Measurements from ENCODE around the gene SIGLEC1. TPM values are rescaled to one million over a fixed set of nuclear protein-coding genes. Genes with fewer than 3 reads are reported as not detected.

SIGLEC1 gene
- total RNA-seq, 2 experiments from 2014 or later = 0.08 to 0.11 TPM

DNA sequence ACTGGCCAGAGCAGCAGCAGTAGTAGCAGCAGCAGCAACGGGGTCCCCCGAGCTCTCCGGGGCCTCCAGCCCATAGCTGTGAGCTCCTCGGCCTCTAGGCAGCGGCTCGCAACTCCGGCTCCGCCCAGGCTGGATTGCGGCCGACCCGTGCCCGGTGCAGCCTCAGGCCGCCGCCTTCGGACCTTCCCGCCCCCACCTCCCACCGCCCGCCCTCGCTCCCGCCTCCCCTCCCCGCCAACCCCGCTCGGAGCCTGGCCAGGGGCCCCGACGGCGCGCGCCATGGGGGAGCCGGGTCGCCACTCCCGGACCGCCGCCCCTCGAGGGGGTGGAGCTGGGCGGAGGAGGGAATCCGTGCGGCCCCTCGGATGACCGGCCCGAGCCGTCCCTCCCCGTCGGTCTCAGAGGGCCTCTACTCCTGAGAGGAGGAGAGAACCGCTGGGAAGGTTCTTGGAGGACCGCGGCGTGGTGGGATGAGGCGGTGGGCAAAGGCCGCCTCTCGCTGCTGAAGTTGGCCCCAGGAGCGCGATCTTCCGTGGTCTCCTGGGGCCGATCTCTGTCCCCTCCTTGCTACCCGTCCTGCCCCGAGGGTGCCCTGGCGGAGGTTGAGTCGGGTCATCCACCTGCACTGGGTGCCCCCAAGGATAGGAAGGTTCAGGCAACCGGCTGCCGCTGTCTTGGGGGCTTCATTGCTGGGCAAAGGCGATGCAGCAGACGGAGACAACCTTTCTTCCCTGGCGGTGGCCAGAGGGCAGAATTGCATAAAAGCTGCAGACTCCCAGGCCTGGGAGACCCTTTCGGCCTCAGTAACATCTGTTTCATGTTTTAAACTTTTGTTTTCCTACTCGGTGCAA, 30.2 kb downstream of the SIGLEC1 start, which contains the start of gene ADAM33:
Gene ADAM33 (minus strand): TSS at position 80 of the 851 bp plus-strand sequence. CDS start 6 bp downstream, at position 74.
- no peak for DNase-seq
- Histone ChIP-seq H3K4me1 (ENCODE audit: insufficient read depth, low read length) (peaks cover 2% of the 10 kb centered on the region), H3K9me3 (ENCODE audit: control insufficient read depth in 1 of 2, insufficient read depth in 1 of 2, low read length in 2 of 2) (peaks cover 0 to 8% of the 10 kb centered on the region in 2 experiments), H3K27me3 (ENCODE audit: control insufficient read depth in 1 of 2, insufficient read depth in 2 of 2, low read length in 2 of 2) (peaks cover 33 to 38% of the 10 kb centered on the region in 2 experiments), H3K27ac (ENCODE audit: low read depth in 1 of 2, low read length in 2 of 2) (no peak within 1 kb of the TSS), H3K36me3 (ENCODE audit: insufficient read depth, low read length) (no peaks in the 10 kb centered on the region), H3K4me3 (ENCODE audit: low read length) (no peak within 1 kb of the TSS)
- Mint-ChIP-seq H3K27ac (no peak within 1 kb of the TSS), H3K27me3 (peaks cover 66% of the 10 kb centered on the region), H3K4me3 (no peak within 1 kb of the TSS), H3K36me3 (ENCODE audit: low read depth) (no peaks in the 10 kb centered on the region), H3K4me1 (ENCODE audit: low read depth) (no peaks in the 10 kb centered on the region), H3K9me3 (no peaks in the 10 kb centered on the region)
- TF ChIP-seq, protein P1, sequence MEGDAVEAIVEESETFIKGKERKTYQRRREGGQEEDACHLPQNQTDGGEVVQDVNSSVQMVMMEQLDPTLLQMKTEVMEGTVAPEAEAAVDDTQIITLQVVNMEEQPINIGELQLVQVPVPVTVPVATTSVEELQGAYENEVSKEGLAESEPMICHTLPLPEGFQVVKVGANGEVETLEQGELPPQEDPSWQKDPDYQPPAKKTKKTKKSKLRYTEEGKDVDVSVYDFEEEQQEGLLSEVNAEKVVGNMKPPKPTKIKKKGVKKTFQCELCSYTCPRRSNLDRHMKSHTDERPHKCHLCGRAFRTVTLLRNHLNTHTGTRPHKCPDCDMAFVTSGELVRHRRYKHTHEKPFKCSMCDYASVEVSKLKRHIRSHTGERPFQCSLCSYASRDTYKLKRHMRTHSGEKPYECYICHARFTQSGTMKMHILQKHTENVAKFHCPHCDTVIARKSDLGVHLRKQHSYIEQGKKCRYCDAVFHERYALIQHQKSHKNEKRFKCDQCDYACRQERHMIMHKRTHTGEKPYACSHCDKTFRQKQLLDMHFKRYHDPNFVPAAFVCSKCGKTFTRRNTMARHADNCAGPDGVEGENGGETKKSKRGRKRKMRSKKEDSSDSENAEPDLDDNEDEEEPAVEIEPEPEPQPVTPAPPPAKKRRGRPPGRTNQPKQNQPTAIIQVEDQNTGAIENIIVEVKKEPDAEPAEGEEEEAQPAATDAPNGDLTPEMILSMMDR (IDR thresholded peaks at IDR 0.05) = no peak
- CTCF ChIA-PET = no interaction called here
- POLR2A ChIA-PET = no interaction called here
- no peak for ATAC-seq (ENCODE audit: poor library complexity)
- intact Hi-C loops (cut with DNase I, micrococcal nuclease) = no loop called here

DNA sequence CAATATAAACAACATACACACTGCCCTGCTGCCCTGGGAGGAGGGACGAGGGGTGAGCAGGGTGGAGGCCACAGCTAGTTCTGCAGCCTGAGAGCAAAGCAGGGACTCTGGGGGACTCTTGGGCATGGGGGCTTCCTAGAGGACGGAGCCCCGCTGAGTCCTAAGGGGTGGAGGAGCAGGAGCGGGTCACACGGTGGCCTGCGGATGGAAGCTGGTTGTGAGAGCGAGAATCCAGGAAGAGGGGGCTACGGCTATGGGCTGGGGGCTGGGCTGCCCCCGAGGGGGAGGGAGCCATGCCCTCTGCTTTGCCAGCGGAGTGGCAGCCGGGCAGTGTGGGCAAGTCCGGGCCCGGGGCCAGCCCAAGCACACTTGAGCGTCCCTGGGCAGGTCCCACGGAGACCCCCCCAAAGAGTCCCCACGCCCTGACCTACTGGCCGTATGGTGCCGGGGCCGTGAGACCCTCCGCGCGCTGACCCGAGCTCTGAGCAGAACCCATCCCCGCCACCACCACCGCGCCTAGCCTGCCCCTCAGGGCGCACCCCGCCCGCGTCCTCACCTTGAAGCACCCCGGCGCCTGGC, 31.0 kb downstream of the SIGLEC1 start:
- POLR2A ChIA-PET = no interaction called here
- Mint-ChIP-seq H3K4me1 (ENCODE audit: low read depth) (peaks cover 4% of the 10 kb centered on the region), H3K27me3 (peaks cover 66% of the 10 kb centered on the region), H3K4me3 (no peak overlapping the region), H3K27ac (no peak overlapping the region), H3K36me3 (ENCODE audit: low read depth) (no peaks in the 10 kb centered on the region), H3K9me3 (no peaks in the 10 kb centered on the region)
- peaks cover 8% of the 10 kb centered on the region for H3K4me1 ChIP-seq (ENCODE audit: insufficient read depth, low read length)
- CTCF ChIA-PET = no interaction called here
- intact Hi-C loops (cut with DNase I, micrococcal nuclease) = no loop called here
- TF ChIP-seq, protein P1 (IDR thresholded peaks at IDR 0.05) = no peak
- peaks cover 31 to 38% of the 10 kb centered on the region in 2 experiments for H3K27me3 ChIP-seq (ENCODE audit: control insufficient read depth in 1 of 2, insufficient read depth in 2 of 2, low read length in 2 of 2)
- H3K4me3 ChIP-seq (ENCODE audit: low read length) = no peak overlapping the region
- H3K27ac ChIP-seq (ENCODE audit: low read depth in 1 of 2, low read length in 2 of 2) = no peak overlapping the region
- H3K9me3 ChIP-seq (ENCODE audit: control insufficient read depth in 1 of 2, insufficient read depth in 1 of 2, low read length in 2 of 2) = peaks cover 0 to 8% of the 10 kb centered on the region in 2 experiments
- no peaks in the 10 kb centered on the region for H3K36me3 ChIP-seq (ENCODE audit: insufficient read depth, low read length)
- ATAC-seq (ENCODE audit: poor library complexity) (no peak), DNase-seq (no peak)

DNA sequence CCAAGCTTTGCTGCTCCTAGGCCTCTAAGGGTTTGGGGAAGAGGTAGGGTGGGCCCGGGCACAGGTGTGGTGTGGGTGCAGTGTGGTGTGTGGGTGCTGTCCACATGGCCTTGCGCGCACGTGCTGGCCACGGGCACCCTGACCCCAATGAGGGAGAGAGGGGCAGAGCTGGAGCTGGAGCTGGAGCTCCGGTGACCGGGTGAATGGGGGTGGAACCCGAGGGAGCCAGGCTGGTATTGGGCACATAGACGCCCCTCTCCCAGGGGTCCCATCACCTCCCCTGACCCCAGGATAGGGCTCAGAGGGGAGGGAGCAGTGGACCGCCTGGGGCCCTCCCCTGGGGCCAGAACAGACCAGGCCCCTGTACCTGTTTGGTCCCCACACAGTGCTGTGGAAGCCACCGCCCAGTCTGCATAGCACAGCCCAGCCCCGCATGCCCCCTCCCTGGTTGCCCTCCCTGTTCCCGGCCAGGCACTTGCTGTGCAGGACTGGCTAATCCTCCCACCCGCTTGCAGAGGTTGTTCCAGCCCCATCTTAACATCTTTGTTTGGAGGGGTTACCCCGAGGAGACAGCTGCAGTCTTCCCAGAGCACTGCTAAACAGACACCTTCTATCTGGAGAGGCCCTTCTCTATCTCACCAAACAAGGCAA, 31.6 kb downstream of the SIGLEC1 start:
- intact Hi-C loops (cut with DNase I, micrococcal nuclease) = no loop called here
- Histone ChIP-seq H3K27ac (ENCODE audit: low read depth in 1 of 2, low read length in 2 of 2) (no peak overlapping the region), H3K36me3 (ENCODE audit: insufficient read depth, low read length) (no peaks in the 10 kb centered on the region), H3K4me1 (ENCODE audit: insufficient read depth, low read length) (peaks cover 10% of the 10 kb centered on the region), H3K9me3 (ENCODE audit: control insufficient read depth in 1 of 2, insufficient read depth in 1 of 2, low read length in 2 of 2) (peaks cover 0 to 8% of the 10 kb centered on the region in 2 experiments), H3K4me3 (ENCODE audit: low read length) (no peak overlapping the region), H3K27me3 (ENCODE audit: control insufficient read depth in 1 of 2, insufficient read depth in 2 of 2, low read length in 2 of 2) (peaks cover 29 to 38% of the 10 kb centered on the region in 2 experiments)
- TF ChIP-seq, protein P1 (IDR thresholded peaks at IDR 0.05) = no peak
- no peak overlapping the region for H3K27ac Mint-ChIP-seq
- ChIA-PET CTCF (no interaction called here), POLR2A (no interaction called here)
- no peaks in the 10 kb centered on the region for H3K9me3 Mint-ChIP-seq
- no peaks in the 10 kb centered on the region for H3K36me3 Mint-ChIP-seq (ENCODE audit: low read depth)
- H3K4me1 Mint-ChIP-seq (ENCODE audit: low read depth) = peaks cover 5% of the 10 kb centered on the region
- no peak overlapping the region for H3K4me3 Mint-ChIP-seq
- H3K27me3 Mint-ChIP-seq = peaks cover 63% of the 10 kb centered on the region
- ATAC-seq (ENCODE audit: poor library complexity) (no peak), DNase-seq (no peak)
